HEK293 (cell line): Measurements from ENCODE around the gene IFI30.

ENCODE experiments used
- MYNN ChIP-seq: fragments of 450-650 bp; formaldehyde crosslinking; IDR thresholded peaks from 2 replicates; pipeline ENCODE4 v1.5.1; 2016; ENCODE audit warnings: missing biosample characterization, missing genetic modification characterization, borderline replicate concordance
- PRDM4 ChIP-seq: fragments of 450-650 bp; formaldehyde crosslinking; IDR thresholded peaks from 2 replicates; pipeline ENCODE4 v1.5.1; 2017; ENCODE audit warnings: missing biosample characterization, missing genetic modification characterization
- PRDM6 ChIP-seq: fragments of 450-650 bp; formaldehyde crosslinking; IDR thresholded peaks from 2 replicates; pipeline ENCODE4 v1.5.1; 2017; ENCODE audit warnings: missing biosample characterization, missing genetic modification characterization
- REPIN1 ChIP-seq: fragments of 450-650 bp; formaldehyde crosslinking; IDR thresholded peaks from 2 replicates; pipeline ENCODE4 v1.5.1; 2017; ENCODE audit warnings: missing biosample characterization, missing genetic modification characterization, low read depth
- SCRT2 ChIP-seq: fragments of 450-650 bp; formaldehyde crosslinking; IDR thresholded peaks from 2 replicates; pipeline ENCODE4 v1.5.1; 2016; ENCODE audit warnings: missing biosample characterization, missing genetic modification characterization
- ZBTB11 ChIP-seq: fragments of 450-650 bp; formaldehyde crosslinking; conservative IDR thresholded peaks from 2 replicates; pipeline ENCODE4 v1.5.1; 2016; ENCODE audit warnings: low read depth, missing biosample characterization, missing genetic modification characterization
- ZBTB21 ChIP-seq: fragments of 450-650 bp; formaldehyde crosslinking; IDR thresholded peaks from 2 replicates; pipeline ENCODE4 v1.5.1; 2017; ENCODE audit warnings: missing biosample characterization, missing genetic modification characterization
- ZBTB48 ChIP-seq: fragments of 450-650 bp; formaldehyde crosslinking; IDR thresholded peaks from 2 replicates; pipeline ENCODE4 v1.5.1; 2016; ENCODE audit warnings: missing biosample characterization, missing genetic modification characterization
- ZFHX2 ChIP-seq: fragments of 450-650 bp; formaldehyde crosslinking; conservative IDR thresholded peaks from 2 replicates; pipeline ENCODE4 v1.5.1; 2016; ENCODE audit warnings: missing biosample characterization, missing genetic modification characterization
- ZNF10 ChIP-seq: fragments of 450-650 bp; formaldehyde crosslinking; IDR thresholded peaks from 2 replicates; pipeline ENCODE4 v1.5.1; 2017; ENCODE audit warnings: missing biosample characterization, missing genetic modification characterization
- ZNF175 ChIP-seq: fragments of 450-650 bp; formaldehyde crosslinking; IDR thresholded peaks from 2 replicates; pipeline ENCODE4 v1.5.1; 2016; ENCODE audit warnings: missing biosample characterization, missing genetic modification characterization
- ZNF514 ChIP-seq: fragments of 450-650 bp; formaldehyde crosslinking; IDR thresholded peaks from 2 replicates; pipeline ENCODE4 v1.5.1; 2016; ENCODE audit warnings: missing biosample characterization, missing genetic modification characterization
- ZNF558 ChIP-seq: fragments of 450-650 bp; formaldehyde crosslinking; IDR thresholded peaks from 2 replicates; pipeline ENCODE4 v1.5.1; 2016; ENCODE audit warnings: missing biosample characterization, missing genetic modification characterization
- ZNF600 ChIP-seq: fragments of 450-650 bp; formaldehyde crosslinking; IDR thresholded peaks from 2 replicates; pipeline ENCODE4 v1.5.1; 2016; ENCODE audit warnings: missing biosample characterization, missing genetic modification characterization
- ZNF621 ChIP-seq: fragments of 450-650 bp; formaldehyde crosslinking; IDR thresholded peaks from 2 replicates; pipeline ENCODE4 v1.5.1; 2017; ENCODE audit warnings: missing biosample characterization, missing genetic modification characterization
- ZNF664 ChIP-seq: fragments of 450-650 bp; formaldehyde crosslinking; IDR thresholded peaks from 2 replicates; pipeline ENCODE4 v1.5.1; 2016; ENCODE audit warnings: missing biosample characterization, missing genetic modification characterization
- ZNF677 ChIP-seq: fragments of 450-650 bp; IDR thresholded peaks from 2 replicates; pipeline ENCODE4 v1.5.0; 2018; ENCODE audit warnings: missing biosample characterization, mild to moderate bottlenecking, missing genetic modification characterization, moderate library complexity
- ZNF701 ChIP-seq: fragments of 450-650 bp; formaldehyde crosslinking; IDR thresholded peaks from 2 replicates; pipeline ENCODE4 v1.5.1; 2016; ENCODE audit warnings: missing biosample characterization, missing genetic modification characterization
- ZSCAN4 ChIP-seq: fragments of 450-650 bp; formaldehyde crosslinking; IDR thresholded peaks from 2 replicates; pipeline ENCODE4 v1.5.1; 2017; ENCODE audit warnings: missing biosample characterization, missing genetic modification characterization
- TF ChIP-seq, protein P1 (sequence below): fragments of 450-650 bp; formaldehyde crosslinking; IDR thresholded peaks from 2 replicates; pipeline ENCODE4 v1.5.1; 2016; ENCODE audit warnings: missing biosample characterization, missing genetic modification characterization
- TF ChIP-seq, protein P2 (sequence below): fragments of 450-650 bp; formaldehyde crosslinking; IDR thresholded peaks from 2 replicates; pipeline ENCODE4 v1.5.1; 2016; ENCODE audit warnings: missing biosample characterization, missing genetic modification characterization
- TF ChIP-seq, protein P3 (sequence below): sonication (generic); formaldehyde crosslinking; IDR thresholded peaks from 2 replicates; pipeline ENCODE4 v1.8.1; 2022; ENCODE audit warnings: mild to moderate bottlenecking, moderate library complexity, missing genetic modification reagents
- TF ChIP-seq, protein P4 (sequence below): fragments of 450-650 bp; formaldehyde crosslinking; IDR thresholded peaks from 2 replicates; pipeline ENCODE4 v1.5.1; 2016; ENCODE audit warnings: missing biosample characterization, missing genetic modification characterization

Gene IFI30

DNA sequence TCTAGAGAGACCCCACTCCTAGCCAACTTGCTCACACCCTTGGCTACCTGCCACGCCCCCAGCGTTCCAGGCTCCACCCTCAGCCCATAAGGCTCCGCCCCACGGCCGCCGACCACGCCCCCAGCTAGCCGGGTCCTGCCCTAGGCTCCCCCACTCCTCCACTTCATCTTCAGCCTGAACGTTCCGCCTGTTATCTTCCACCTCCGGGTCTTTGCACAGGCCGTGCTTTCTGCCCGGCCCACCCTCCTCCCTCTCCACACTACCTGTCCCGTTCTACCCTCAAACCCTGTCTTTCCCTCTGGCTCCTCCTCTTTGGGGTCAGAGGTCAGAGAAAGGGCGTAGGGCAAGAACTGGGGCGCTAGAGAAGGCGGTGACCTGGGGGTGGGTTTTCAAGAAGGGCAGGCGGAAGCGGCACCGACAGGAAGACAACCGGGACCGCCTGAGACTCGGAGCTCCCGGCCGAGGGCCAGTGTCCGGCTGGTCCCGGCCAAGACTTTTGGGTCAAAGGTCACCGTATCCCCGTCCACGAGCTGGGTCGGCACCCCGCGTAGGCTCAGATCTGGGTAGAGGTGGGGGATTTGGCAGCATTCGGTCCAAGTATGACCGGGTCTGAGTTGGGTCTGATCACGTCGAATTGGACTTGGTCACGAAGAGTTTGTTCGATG is 50.4 kb downstream of the IFI30 start (continued):
- TF ChIP-seq PRDM4 (tag by site-specific recombination) (no peak), ZNF664 (tag by site-specific recombination) (no peak), ZNF514 (tag by site-specific recombination) (no peak), ZFHX2 (tag by site-specific recombination) (peak; percentile 66; the same call in 1 of the 2 replicates), ZNF10 (tag by site-specific recombination) (peak; percentile 32; the same call in 1 of the 2 replicates), ZNF175 (tag by site-specific recombination) (no peak), SCRT2 (tag by site-specific recombination) (no peak), ZNF677 (tag by site-specific recombination) (no peak), MYNN (tag by site-specific recombination) (no peak), ZBTB21 (tag by site-specific recombination) (no peak), ZBTB11 (tag by site-specific recombination) (peak; percentile 95), ZNF621 (tag by site-specific recombination) (no peak), ZBTB48 (no peak), ZSCAN4 (tag by site-specific recombination) (no peak), ZNF558 (no peak), ZNF701 (tag by site-specific recombination) (no peak), ZNF600 (peak; percentile 55; the same call in 1 of the 2 replicates), PRDM6 (tag by site-specific recombination) (no peak), REPIN1 (tag by site-specific recombination) (no peak)
- TF ChIP-seq, protein P1, sequence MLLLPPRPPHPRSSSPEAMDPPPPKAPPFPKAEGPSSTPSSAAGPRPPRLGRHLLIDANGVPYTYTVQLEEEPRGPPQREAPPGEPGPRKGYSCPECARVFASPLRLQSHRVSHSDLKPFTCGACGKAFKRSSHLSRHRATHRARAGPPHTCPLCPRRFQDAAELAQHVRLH (tag by site-specific recombination) = peak; percentile 85
- TF ChIP-seq, protein P2, sequence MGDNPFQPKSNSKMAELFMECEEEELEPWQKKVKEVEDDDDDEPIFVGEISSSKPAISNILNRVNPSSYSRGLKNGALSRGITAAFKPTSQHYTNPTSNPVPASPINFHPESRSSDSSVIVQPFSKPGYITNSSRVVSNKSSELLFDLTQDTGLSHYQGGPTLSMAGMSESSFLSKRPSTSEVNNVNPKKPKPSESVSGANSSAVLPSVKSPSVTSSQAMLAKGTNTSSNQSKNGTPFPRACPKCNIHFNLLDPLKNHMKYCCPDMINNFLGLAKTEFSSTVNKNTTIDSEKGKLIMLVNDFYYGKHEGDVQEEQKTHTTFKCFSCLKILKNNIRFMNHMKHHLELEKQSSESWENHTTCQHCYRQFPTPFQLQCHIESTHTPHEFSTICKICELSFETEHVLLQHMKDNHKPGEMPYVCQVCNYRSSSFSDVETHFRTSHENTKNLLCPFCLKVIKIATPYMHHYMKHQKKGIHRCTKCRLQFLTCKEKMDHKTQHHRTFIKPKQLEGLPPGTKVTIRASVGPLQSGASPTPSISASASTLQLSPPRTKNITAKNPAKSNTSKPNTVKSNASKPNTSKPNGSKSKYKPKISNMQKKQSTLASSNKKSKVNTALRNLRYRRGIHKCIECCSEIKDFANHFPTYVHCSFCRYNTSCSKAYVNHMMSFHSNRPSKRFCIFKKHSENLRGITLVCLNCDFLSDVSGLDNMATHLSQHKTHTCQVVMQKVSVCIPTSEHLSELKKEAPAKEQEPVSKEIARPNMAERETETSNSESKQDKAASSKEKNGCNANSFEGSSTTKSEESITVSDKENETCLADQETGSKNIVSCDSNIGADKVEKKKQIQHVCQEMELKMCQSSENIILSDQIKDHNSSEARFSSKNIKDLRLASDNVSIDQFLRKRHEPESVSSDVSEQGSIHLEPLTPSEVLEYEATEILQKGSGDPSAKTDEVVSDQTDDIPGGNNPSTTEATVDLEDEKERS (tag by site-specific recombination) = no peak
- TF ChIP-seq, protein P3, sequence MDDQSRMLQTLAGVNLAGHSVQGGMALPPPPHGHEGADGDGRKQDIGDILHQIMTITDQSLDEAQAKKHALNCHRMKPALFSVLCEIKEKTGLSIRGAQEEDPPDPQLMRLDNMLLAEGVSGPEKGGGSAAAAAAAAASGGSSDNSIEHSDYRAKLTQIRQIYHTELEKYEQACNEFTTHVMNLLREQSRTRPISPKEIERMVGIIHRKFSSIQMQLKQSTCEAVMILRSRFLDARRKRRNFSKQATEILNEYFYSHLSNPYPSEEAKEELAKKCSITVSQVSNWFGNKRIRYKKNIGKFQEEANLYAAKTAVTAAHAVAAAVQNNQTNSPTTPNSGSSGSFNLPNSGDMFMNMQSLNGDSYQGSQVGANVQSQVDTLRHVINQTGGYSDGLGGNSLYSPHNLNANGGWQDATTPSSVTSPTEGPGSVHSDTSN = no peak
- TF ChIP-seq, protein P4, sequence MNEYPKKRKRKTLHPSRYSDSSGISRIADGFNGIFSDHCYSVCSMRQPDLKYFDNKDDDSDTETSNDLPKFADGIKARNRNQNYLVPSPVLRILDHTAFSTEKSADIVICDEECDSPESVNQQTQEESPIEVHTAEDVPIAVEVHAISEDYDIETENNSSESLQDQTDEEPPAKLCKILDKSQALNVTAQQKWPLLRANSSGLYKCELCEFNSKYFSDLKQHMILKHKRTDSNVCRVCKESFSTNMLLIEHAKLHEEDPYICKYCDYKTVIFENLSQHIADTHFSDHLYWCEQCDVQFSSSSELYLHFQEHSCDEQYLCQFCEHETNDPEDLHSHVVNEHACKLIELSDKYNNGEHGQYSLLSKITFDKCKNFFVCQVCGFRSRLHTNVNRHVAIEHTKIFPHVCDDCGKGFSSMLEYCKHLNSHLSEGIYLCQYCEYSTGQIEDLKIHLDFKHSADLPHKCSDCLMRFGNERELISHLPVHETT (tag by site-specific recombination) = no peak
